ENCODE data around the gene RNF111. TPM values are rescaled to one million over a fixed set of nuclear protein-coding genes. Genes with fewer than 3 reads are reported as not detected.

RNF111 gene
- total RNA-seq, 1 experiment from 2014 or later, result 13.3 TPM

DNA sequence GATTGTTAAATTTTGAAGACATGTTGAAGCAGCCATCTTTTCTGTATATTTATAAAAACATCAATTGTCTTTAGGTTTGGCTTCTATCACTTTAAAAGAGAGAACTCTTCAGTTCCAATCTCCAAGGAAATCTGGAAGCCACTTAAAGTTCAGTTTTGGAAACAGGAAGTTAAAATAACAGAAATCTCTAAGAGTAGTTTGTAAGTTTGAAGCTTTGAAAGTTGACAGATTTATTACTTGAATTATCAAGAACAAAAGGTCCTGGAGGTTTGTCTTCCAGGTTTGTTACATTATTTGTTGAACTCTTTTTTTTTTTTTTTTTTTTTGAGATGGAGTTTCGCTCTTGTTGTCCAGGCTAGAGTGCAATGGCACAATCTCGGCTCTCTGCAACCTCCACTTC, 30.0 kb downstream of the RNF111 start:
- H3K4me3 ChIP-seq (ENCODE audit: low read length), result no peak overlapping the region
- H3K36me3 ChIP-seq (ENCODE audit: low read depth, low read length), result no peaks in the 10 kb centered on the region
- H3K79me2 ChIP-seq (ENCODE audit: low read length), result peaks cover 38% of the 10 kb centered on the region
- no TSS peak for BruUV-seq (replicated peaks)
- no peak overlapping the region for H3K27ac ChIP-seq (ENCODE audit: low read length)
- no peak for TF ChIP-seq EZH2 (IDR thresholded peaks at IDR 0.05; ENCODE audit: low read length, unreplicated experiment)
- TF ChIP-seq, protein P1, sequence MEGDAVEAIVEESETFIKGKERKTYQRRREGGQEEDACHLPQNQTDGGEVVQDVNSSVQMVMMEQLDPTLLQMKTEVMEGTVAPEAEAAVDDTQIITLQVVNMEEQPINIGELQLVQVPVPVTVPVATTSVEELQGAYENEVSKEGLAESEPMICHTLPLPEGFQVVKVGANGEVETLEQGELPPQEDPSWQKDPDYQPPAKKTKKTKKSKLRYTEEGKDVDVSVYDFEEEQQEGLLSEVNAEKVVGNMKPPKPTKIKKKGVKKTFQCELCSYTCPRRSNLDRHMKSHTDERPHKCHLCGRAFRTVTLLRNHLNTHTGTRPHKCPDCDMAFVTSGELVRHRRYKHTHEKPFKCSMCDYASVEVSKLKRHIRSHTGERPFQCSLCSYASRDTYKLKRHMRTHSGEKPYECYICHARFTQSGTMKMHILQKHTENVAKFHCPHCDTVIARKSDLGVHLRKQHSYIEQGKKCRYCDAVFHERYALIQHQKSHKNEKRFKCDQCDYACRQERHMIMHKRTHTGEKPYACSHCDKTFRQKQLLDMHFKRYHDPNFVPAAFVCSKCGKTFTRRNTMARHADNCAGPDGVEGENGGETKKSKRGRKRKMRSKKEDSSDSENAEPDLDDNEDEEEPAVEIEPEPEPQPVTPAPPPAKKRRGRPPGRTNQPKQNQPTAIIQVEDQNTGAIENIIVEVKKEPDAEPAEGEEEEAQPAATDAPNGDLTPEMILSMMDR (conservative IDR thresholded peaks at IDR 0.05; ENCODE audit: low read depth, low read length), result no peak
- intact Hi-C loops (cut with micrococcal nuclease), result no loop called here
- H3K4me2 ChIP-seq (ENCODE audit: low read length), result no peak overlapping the region
- H3K4me1 ChIP-seq (ENCODE audit: insufficient read depth, low read length), result no peaks in the 10 kb centered on the region; the same call in 1 of the 2 replicates
- H3K9me3 ChIP-seq (ENCODE audit: low read length), result no peaks in the 10 kb centered on the region
- H2AFZ ChIP-seq (ENCODE audit: low read length), result no peak overlapping the region
- DNase-seq (no peak), ATAC-seq (no peak)
- ChIA-PET CTCF (no interaction called here), POLR2A (ENCODE audit: unreplicated experiment) (no interaction called here)
- H3K27me3 ChIP-seq (ENCODE audit: low read length), result no peaks in the 10 kb centered on the region
- no peaks in the 10 kb centered on the region for H3K9me2 ChIP-seq (replicated peaks; ENCODE audit: low read length)
- no peaks in the 10 kb centered on the region for H4K20me1 ChIP-seq (ENCODE audit: low read length)
- no peaks in the 10 kb centered on the region for H3F3A ChIP-seq (ENCODE audit: low read length, unreplicated experiment)
- no peak overlapping the region for H3K9ac ChIP-seq (ENCODE audit: low read length)

DNA sequence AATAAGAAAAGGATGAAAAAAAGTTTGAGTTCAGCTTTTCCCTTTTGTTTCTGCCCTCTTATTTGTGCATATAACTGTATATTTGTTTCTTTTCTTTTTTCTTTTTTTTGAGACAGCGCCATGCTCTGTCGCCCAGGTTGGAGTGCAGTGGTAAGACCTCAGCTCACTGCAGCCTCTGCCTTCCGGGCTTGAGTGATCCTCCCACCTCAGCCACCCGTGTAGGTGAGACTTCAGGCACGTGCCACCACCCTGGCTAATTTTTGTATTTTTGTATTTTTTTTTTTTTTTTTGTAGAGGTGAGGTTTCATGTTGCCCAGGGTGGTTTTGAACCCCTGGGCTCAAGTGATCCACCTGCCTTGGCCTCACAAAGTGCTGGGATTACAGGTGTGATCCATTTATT, 31.4 kb downstream of the RNF111 start:
- BruUV-seq (replicated peaks), result no TSS peak
- no peak for ATAC-seq
- CTCF ChIA-PET, result no interaction called here

DNA sequence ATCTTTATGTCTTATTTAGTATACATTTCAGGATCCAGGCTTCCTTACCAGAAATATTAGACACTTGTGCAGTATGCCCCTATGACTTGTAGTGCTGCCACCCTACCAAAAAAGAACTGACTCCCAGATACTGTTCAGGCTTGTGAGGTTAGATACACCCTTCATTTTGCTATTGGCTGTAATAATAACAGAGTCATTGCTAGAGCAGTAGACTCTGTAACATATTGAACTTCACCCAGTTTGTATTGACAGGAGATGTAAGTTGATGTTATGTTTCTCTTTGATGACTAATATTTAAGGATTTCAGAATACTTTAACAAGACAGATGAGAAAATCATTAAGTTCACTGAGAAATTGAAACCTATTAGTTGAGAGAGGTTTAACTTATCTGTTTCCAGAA, 32.9 kb downstream of the RNF111 start:
- no peaks in the 10 kb centered on the region for H3K9me3 ChIP-seq (ENCODE audit: low read length)
- H2AFZ ChIP-seq (ENCODE audit: low read length), result no peak overlapping the region
- no peaks in the 10 kb centered on the region for H3K36me3 ChIP-seq (ENCODE audit: low read depth, low read length)
- H3K27me3 ChIP-seq (ENCODE audit: low read length), result no peaks in the 10 kb centered on the region
- H3K79me2 ChIP-seq (ENCODE audit: low read length), result peaks cover 17% of the 10 kb centered on the region
- BruUV-seq (replicated peaks), result no TSS peak
- ChIA-PET POLR2A (ENCODE audit: unreplicated experiment) (no interaction called here), CTCF (no interaction called here)
- no peaks in the 10 kb centered on the region for H3K9me2 ChIP-seq (replicated peaks; ENCODE audit: low read length)
- no peak overlapping the region for H3K9ac ChIP-seq (ENCODE audit: low read length)
- ATAC-seq (no peak; the same call in 1 of the 2 replicates), DNase-seq (no peak)
- no peak overlapping the region for H3K27ac ChIP-seq (ENCODE audit: low read length)
- intact Hi-C loops (cut with micrococcal nuclease), result no loop called here
- no peaks in the 10 kb centered on the region for H3F3A ChIP-seq (ENCODE audit: low read length, unreplicated experiment)
- TF ChIP-seq EZH2 (IDR thresholded peaks at IDR 0.05; ENCODE audit: low read length, unreplicated experiment) (no peak), EZH2phosphoT487 (IDR thresholded peaks at IDR 0.05; ENCODE audit: borderline replicate concordance, low read length) (no peak)
- TF ChIP-seq, protein P1 (conservative IDR thresholded peaks at IDR 0.05; ENCODE audit: low read depth, low read length), result no peak
- H3K4me3 ChIP-seq (ENCODE audit: low read length), result no peak overlapping the region
- no peak overlapping the region for H3K4me2 ChIP-seq (ENCODE audit: low read length)
- no peaks in the 10 kb centered on the region for H3K4me1 ChIP-seq (ENCODE audit: insufficient read depth, low read length)
- no peaks in the 10 kb centered on the region for H4K20me1 ChIP-seq (ENCODE audit: low read length)

More for the DNA sequence above, 31.4 kb downstream of the RNF111 start:
- Histone ChIP-seq H3K9ac (ENCODE audit: low read length) (no peak overlapping the region), H3K27me3 (ENCODE audit: low read length) (no peaks in the 10 kb centered on the region), H3F3A (ENCODE audit: low read length, unreplicated experiment) (no peaks in the 10 kb centered on the region), H4K20me1 (ENCODE audit: low read length) (no peaks in the 10 kb centered on the region), H3K4me2 (ENCODE audit: low read length) (no peak overlapping the region), H3K36me3 (ENCODE audit: low read depth, low read length) (no peaks in the 10 kb centered on the region), H2AFZ (ENCODE audit: low read length) (no peak overlapping the region), H3K27ac (ENCODE audit: low read length) (no peak overlapping the region), H3K79me2 (ENCODE audit: low read length) (peaks cover 29% of the 10 kb centered on the region), H3K4me1 (ENCODE audit: insufficient read depth, low read length) (no peaks in the 10 kb centered on the region), H3K4me3 (ENCODE audit: low read length) (no peak overlapping the region), H3K9me3 (ENCODE audit: low read length) (no peaks in the 10 kb centered on the region), H3K9me2 (replicated peaks; ENCODE audit: low read length) (no peaks in the 10 kb centered on the region)
- POLR2A ChIA-PET (ENCODE audit: unreplicated experiment), result no interaction called here
- no peak for DNase-seq
- intact Hi-C loops (cut with micrococcal nuclease), result no loop called here
- TF ChIP-seq, protein P1 (conservative IDR thresholded peaks at IDR 0.05; ENCODE audit: low read depth, low read length), result no peak
- no peak for TF ChIP-seq EZH2phosphoT487 (IDR thresholded peaks at IDR 0.05; ENCODE audit: borderline replicate concordance, low read length)
- no peak for TF ChIP-seq EZH2 (IDR thresholded peaks at IDR 0.05; ENCODE audit: low read length, unreplicated experiment)
